ENCODE measurements around the gene PMEL.
A peak's percentile ranks its signal among the peaks of the same experiment; 100 is the strongest.
"Not testable (repeated sequence)": the region's sequence is repeated elsewhere in the genome, so short reads cannot be mapped to it uniquely, and the experiment has no call there.

The PMEL gene

GRCh38 chr12:55983232-55983842 lies 17.5 kb upstream of the PMEL start:
- DNase-seq (ENCODE audit: low read depth in 2 of 2): no peak

- no peak for DNase-seq (ENCODE audit: low read depth in 2 of 2)
These were observed 16.6 kb upstream of the PMEL start for GRCh38 chr12:55982319-55982936.

GRCh38 chr12:55981882-55982281 lies 16.0 kb upstream of the PMEL start:
- DNase-seq (ENCODE audit: low read depth in 2 of 2): not testable (repeated sequence)

- DNase-seq (ENCODE audit: low read depth in 2 of 2): no peak
These were observed 13.2 kb upstream of the PMEL start for GRCh38 chr12:55979069-55979468.

GRCh38 chr12:55978393-55978792 lies 12.6 kb upstream of the PMEL start:
- DNase-seq (ENCODE audit: low read depth in 2 of 2): no peak

GRCh38 chr12:55974308-55974730 lies 8.5 kb upstream of the PMEL start:
- DNase-seq (ENCODE audit: low read depth in 2 of 2): peak in 1 of 2 donors; percentile 10

- DNase-seq (ENCODE audit: low read depth in 2 of 2): peak; percentile 97 to 99
These were observed 7.9 kb upstream of the PMEL start, which contains the start of gene RAB5B for GRCh38 chr12:55973599-55974307. RAB5B (plus strand) TSS chr12:55974078; CDS start chr12:55986961, 12,883 bp downstream.

- no peak for DNase-seq (ENCODE audit: low read depth in 2 of 2)
These were observed 7.2 kb upstream of the PMEL start for GRCh38 chr12:55972911-55973598.

GRCh38 chr12:55972456-55972855 lies 6.6 kb upstream of the PMEL start:
- no peak for DNase-seq (ENCODE audit: low read depth in 2 of 2)

GRCh38 chr12:55972042-55972441 lies 6.2 kb upstream of the PMEL start:
- no peak for DNase-seq (ENCODE audit: low read depth in 2 of 2)

GRCh38 chr12:55970775-55971174 lies 4.9 kb upstream of the PMEL start:
- DNase-seq (ENCODE audit: low read depth in 2 of 2): no peak

GRCh38 chr12:55969356-55969755 lies 3.5 kb upstream of the PMEL start:
- DNase-seq (ENCODE audit: low read depth in 2 of 2): no peak

- peak; percentile 83 for DNase-seq (ENCODE audit: low read depth in 2 of 2)
These were observed 803 bp upstream of the PMEL start, which contains the start of gene CDK2 for GRCh38 chr12:55966408-55967281. CDK2 (plus strand) TSS chr12:55966830; CDS start chr12:55967009, 179 bp downstream.

GRCh38 chr12:55965240-55965639 lies 602 bp downstream of the PMEL start:
- no peak for DNase-seq (ENCODE audit: low read depth in 2 of 2)

GRCh38 chr12:55963760-55964159 lies 2.1 kb downstream of the PMEL start:
- no peak for DNase-seq (ENCODE audit: low read depth in 2 of 2)

- no peak for DNase-seq (ENCODE audit: low read depth in 2 of 2)
These were observed 8.6 kb downstream of the PMEL start for GRCh38 chr12:55957106-55957859.

GRCh38 chr12:55955800-55956508 lies 9.9 kb downstream of the PMEL start:
- peak in 1 of 2 donors; percentile 38 for DNase-seq (ENCODE audit: low read depth in 2 of 2)

GRCh38 chr12:55955344-55955743 lies 10.5 kb downstream of the PMEL start:
- no peak for DNase-seq (ENCODE audit: low read depth in 2 of 2)

GRCh38 chr12:55946553-55946952 lies 19.3 kb downstream of the PMEL start:
- no peak for DNase-seq (ENCODE audit: low read depth in 2 of 2)

Data from stimulated activated CD8-positive, alpha-beta memory T cell treated with anti-CD3 and anti-CD28 coated beads, Interleukin-7, amount 100 ng/mL, for 4 hours (primary cell).